Measurements from ENCODE around the gene MAP4K1.

MAP4K1 gene

GRCh38 chr19:38617764-38618589, at the start of gene MAP4K1:
TSS of gene MAP4K1 (minus strand) at chr19:38617953. CDS start at chr19:38617895, 58 bp downstream.
- H3K36me3 ChIP-seq (ENCODE audit: insufficient read depth, low read length) = peaks cover 26% of the 10 kb centered on the region

GRCh38 chr19:38666663-38667511, 49.1 kb upstream of the MAP4K1 start:
- no peaks in the 10 kb centered on the region for H3K9me3 ChIP-seq (ENCODE audit: low read depth, low read length)
- DNase-seq (ENCODE audit: low read depth, low spot score) = no peak
- TF ChIP-seq EZH2 (IDR thresholded peaks at IDR 0.05) (no peak), FOXP2 (optimal IDR thresholded peaks at IDR 0.05; ENCODE audit: control extremely low read depth, extremely low read length, insufficient read depth) (no peak), POLR2AphosphoS5 (IDR thresholded peaks at IDR 0.05; ENCODE audit: borderline replicate concordance, low read depth, low read length) (no peak)
- H3K4me3 ChIP-seq = peak overlapping the region; percentile 66
- peaks cover 5% of the 10 kb centered on the region; the same call in 1 of the 2 replicates for H3K36me3 ChIP-seq (ENCODE audit: insufficient read depth, low read length)
- peak overlapping the region; percentile 68 for H3K9ac ChIP-seq (ENCODE audit: insufficient read length)
- peak overlapping the region; percentile 97 for H3K27ac ChIP-seq

More at GRCh38 chr19:38617764-38618589, at the start of gene MAP4K1:
- DNase-seq (ENCODE audit: low read depth, low spot score) = no peak
- Histone ChIP-seq H3K27ac (peak within 1 kb of the TSS; percentile 79), H3K9me3 (ENCODE audit: low read depth, low read length) (no peaks in the 10 kb centered on the region), H3K4me3 (peak within 1 kb of the TSS; percentile 95), H3K9ac (ENCODE audit: insufficient read length) (peak within 1 kb of the TSS; percentile 92)
- TF ChIP-seq POLR2AphosphoS5 (IDR thresholded peaks at IDR 0.05; ENCODE audit: borderline replicate concordance, low read depth, low read length) = no peak
- no peak for TF ChIP-seq EZH2 (IDR thresholded peaks at IDR 0.05)
- no peak for TF ChIP-seq FOXP2 (optimal IDR thresholded peaks at IDR 0.05; ENCODE audit: control extremely low read depth, extremely low read length, insufficient read depth)

- Histone ChIP-seq H3K9me3 (ENCODE audit: low read depth, low read length) (no peaks in the 10 kb centered on the region), H3K27ac (peak overlapping the region; percentile 97), H3K4me3 (peak overlapping the region; percentile 66), H3K9ac (ENCODE audit: insufficient read length) (peak overlapping the region; percentile 68), H3K36me3 (ENCODE audit: insufficient read depth, low read length) (peaks cover 3% of the 10 kb centered on the region; the same call in 1 of the 2 replicates)
- DNase-seq (ENCODE audit: low read depth, low spot score) = no peak
- TF ChIP-seq POLR2AphosphoS5 (IDR thresholded peaks at IDR 0.05; ENCODE audit: borderline replicate concordance, low read depth, low read length) (no peak), EZH2 (IDR thresholded peaks at IDR 0.05) (no peak), FOXP2 (optimal IDR thresholded peaks at IDR 0.05; ENCODE audit: control extremely low read depth, extremely low read length, insufficient read depth) (no peak)
Observed at GRCh38 chr19:38665950-38666662, 48.4 kb upstream of the MAP4K1 start.

- Histone ChIP-seq H3K27ac (peak overlapping the region; percentile 97), H3K4me3 (peak overlapping the region; percentile 66), H3K36me3 (ENCODE audit: insufficient read depth, low read length) (peaks cover 3% of the 10 kb centered on the region; the same call in 1 of the 2 replicates), H3K9me3 (ENCODE audit: low read depth, low read length) (no peaks in the 10 kb centered on the region), H3K9ac (ENCODE audit: insufficient read length) (peak overlapping the region; percentile 49)
- no peak for DNase-seq (ENCODE audit: low read depth, low spot score)
- TF ChIP-seq EZH2 (IDR thresholded peaks at IDR 0.05) (no peak), FOXP2 (optimal IDR thresholded peaks at IDR 0.05; ENCODE audit: control extremely low read depth, extremely low read length, insufficient read depth) (no peak), POLR2AphosphoS5 (IDR thresholded peaks at IDR 0.05; ENCODE audit: borderline replicate concordance, low read depth, low read length) (no peak)
Observed at GRCh38 chr19:38665219-38665931, 47.6 kb upstream of the MAP4K1 start.

GRCh38 chr19:38664503-38665211, 46.9 kb upstream of the MAP4K1 start:
- Histone ChIP-seq H3K27ac (peak overlapping the region; percentile 97), H3K9me3 (ENCODE audit: low read depth, low read length) (no peaks in the 10 kb centered on the region), H3K4me3 (no peak overlapping the region), H3K36me3 (ENCODE audit: insufficient read depth, low read length) (peaks cover 3% of the 10 kb centered on the region; the same call in 1 of the 2 replicates), H3K9ac (ENCODE audit: insufficient read length) (no peak overlapping the region)
- DNase-seq (ENCODE audit: low read depth, low spot score) = no peak
- TF ChIP-seq FOXP2 (optimal IDR thresholded peaks at IDR 0.05; ENCODE audit: control extremely low read depth, extremely low read length, insufficient read depth) (no peak), EZH2 (IDR thresholded peaks at IDR 0.05) (no peak), POLR2AphosphoS5 (IDR thresholded peaks at IDR 0.05; ENCODE audit: borderline replicate concordance, low read depth, low read length) (no peak)

GRCh38 chr19:38663957-38664502, 46.3 kb upstream of the MAP4K1 start:
- no peak for TF ChIP-seq FOXP2 (optimal IDR thresholded peaks at IDR 0.05; ENCODE audit: control extremely low read depth, extremely low read length, insufficient read depth)
- no peak for TF ChIP-seq POLR2AphosphoS5 (IDR thresholded peaks at IDR 0.05; ENCODE audit: borderline replicate concordance, low read depth, low read length)
- TF ChIP-seq EZH2 (IDR thresholded peaks at IDR 0.05) = no peak
- no peak overlapping the region for H3K4me3 ChIP-seq
- peak overlapping the region; percentile 97 for H3K27ac ChIP-seq
- H3K9me3 ChIP-seq (ENCODE audit: low read depth, low read length) = no peaks in the 10 kb centered on the region
- peaks cover 3% of the 10 kb centered on the region; the same call in 1 of the 2 replicates for H3K36me3 ChIP-seq (ENCODE audit: insufficient read depth, low read length)
- no peak for DNase-seq (ENCODE audit: low read depth, low spot score)
- no peak overlapping the region for H3K9ac ChIP-seq (ENCODE audit: insufficient read length)

Data from SK-N-MC (cell line).